Liver (tissue), 9 donors: ENCODE results near the gene CSNK1D. TPM values are rescaled to one million over a fixed set of nuclear protein-coding genes. Genes with fewer than 3 reads are reported as not detected.

Experiments used
- DNase-seq: peaks from one replicate; pipeline ENCODE4 v3.0.0-alpha.2; 2017; ENCODE audit warnings: low spot score
- H3K27ac ChIP-seq, 2 donors: one replicate each; pipeline ENCODE4 v1.7.0; 2013; ENCODE audit warnings: inconsistent platforms in 2 of 2, low read length in 2 of 2, control low read depth in 1 of 2, low read depth in 1 of 2, mild to moderate bottlenecking in 1 of 2
- H3K27me3 ChIP-seq, 4 donors: one replicate each; pipeline versions ENCODE4 v1.6.1 to v1.7.0; 2013; ENCODE audit warnings: low read length in 3 of 4, inconsistent platforms in 1 of 4, mild to moderate bottlenecking in 1 of 4, moderate library complexity in 1 of 4; ENCODE audit not compliant: control insufficient read depth in 4 of 4, insufficient read depth in 4 of 4
- H3K36me3 ChIP-seq, 4 donors: one replicate each; pipeline versions ENCODE4 v1.6.1 to v1.7.0; 2013; ENCODE audit warnings: low read length in 3 of 4, mild to moderate bottlenecking in 3 of 4, low read depth in 1 of 4, moderate library complexity in 1 of 4; ENCODE audit not compliant: control insufficient read depth in 4 of 4, insufficient read depth in 3 of 4
- H3K4me1 ChIP-seq, 4 donors: one replicate each; pipeline versions ENCODE4 v1.6.1 to v1.7.0; 2013; ENCODE audit warnings: low read length in 3 of 4, mild to moderate bottlenecking in 3 of 4, moderate library complexity in 1 of 4; ENCODE audit not compliant: control insufficient read depth in 4 of 4, insufficient read depth in 4 of 4
- H3K4me3 ChIP-seq, 3 donors: one replicate each; pipeline versions ENCODE4 v1.6.1 to v1.7.0; 2013; ENCODE audit warnings: low read length in 3 of 3, control low read depth in 1 of 3, low read depth in 1 of 3, mild to moderate bottlenecking in 1 of 3
- H3K9ac ChIP-seq, 2 donors: one replicate each; pipeline ENCODE4 v1.7.0; 2013; ENCODE audit warnings: low read length in 2 of 2, mild to moderate bottlenecking in 2 of 2, moderate library complexity in 2 of 2, control low read depth in 1 of 2, low read depth in 1 of 2
- H3K9me3 ChIP-seq, 4 donors: one replicate each; pipeline versions ENCODE4 v1.6.1 to v1.7.0; 2013; ENCODE audit warnings: low read length in 3 of 4; ENCODE audit not compliant: control insufficient read depth in 4 of 4
- ATF3 ChIP-seq: IDR thresholded peaks from 2 replicates; pipeline ENCODE4 v1.6.1; 2016; ENCODE audit warnings: antibody characterized with exemption
- CTCF ChIP-seq: fragments of 150-350 bp; IDR thresholded peaks from 2 replicates; pipeline ENCODE4 v1.5.1; 2017; ENCODE audit warnings: improper control_type of control experiment, low read depth, low read length; ENCODE audit not compliant: missing input control
- EGR1 ChIP-seq, 2 donors: IDR thresholded peaks; 2 replicates each; pipeline ENCODE4 v1.6.1; 2016 to 2018; ENCODE audit warnings: antibody characterized with exemption in 2 of 2, low read depth in 2 of 2
- FOXA1 ChIP-seq: IDR thresholded peaks from 2 replicates; pipeline ENCODE4 v1.6.1; 2016; ENCODE audit warnings: antibody characterized with exemption
- FOXA2 ChIP-seq: IDR thresholded peaks from 2 replicates; pipeline ENCODE4 v1.6.1; 2016; ENCODE audit warnings: antibody characterized with exemption
- GABPA ChIP-seq, 2 donors: IDR thresholded peaks in 1 of 2; conservative IDR thresholded peaks in 1 of 2; 2 replicates each; pipeline ENCODE4 v1.6.1; 2016; ENCODE audit warnings: antibody characterized with exemption in 2 of 2, mild to moderate bottlenecking in 1 of 2, moderate library complexity in 1 of 2
- HNF4A ChIP-seq, 2 donors: conservative IDR thresholded peaks; 2 replicates each; pipeline ENCODE4 v1.6.1; 2016; ENCODE audit warnings: antibody characterized with exemption in 2 of 2, mild to moderate bottlenecking in 2 of 2
- HNF4G ChIP-seq: IDR thresholded peaks from 2 replicates; pipeline ENCODE4 v1.6.1; 2016; ENCODE audit warnings: antibody characterized with exemption
- JUND ChIP-seq, 2 donors: IDR thresholded peaks; 2 replicates each; pipeline ENCODE4 v1.6.1; 2016; ENCODE audit warnings: antibody characterized with exemption in 2 of 2
- MAX ChIP-seq: IDR thresholded peaks from 2 replicates; pipeline ENCODE4 v1.6.1; 2016; ENCODE audit warnings: antibody characterized with exemption
- NR2F2 ChIP-seq: IDR thresholded peaks from 2 replicates; pipeline ENCODE4 v1.6.1; 2016; ENCODE audit warnings: antibody characterized with exemption
- RAD21 ChIP-seq, 2 donors: IDR thresholded peaks; 2 replicates each; pipeline ENCODE4 v1.6.1; 2016; ENCODE audit warnings: antibody characterized with exemption in 2 of 2, mild to moderate bottlenecking in 2 of 2
- REST ChIP-seq: IDR thresholded peaks from 2 replicates; pipeline ENCODE4 v1.6.1; 2016; ENCODE audit warnings: antibody characterized with exemption, mild to moderate bottlenecking
- RXRA ChIP-seq, 2 donors: IDR thresholded peaks; 2 replicates each; pipeline ENCODE4 v1.6.1; 2017 to 2018; ENCODE audit warnings: antibody characterized with exemption in 2 of 2, mild to moderate bottlenecking in 1 of 2
- SP1 ChIP-seq: IDR thresholded peaks from 2 replicates; pipeline ENCODE4 v1.6.1; 2018; ENCODE audit warnings: antibody characterized with exemption, mild to moderate bottlenecking
- TAF1 ChIP-seq: conservative IDR thresholded peaks from 2 replicates; pipeline ENCODE4 v1.6.1; 2016; ENCODE audit warnings: antibody characterized with exemption, mild to moderate bottlenecking
- YY1 ChIP-seq: IDR thresholded peaks from 2 replicates; pipeline ENCODE4 v1.6.1; 2016; ENCODE audit warnings: antibody characterized with exemption, mild to moderate bottlenecking
- ZBTB33 ChIP-seq: IDR thresholded peaks from 2 replicates; pipeline ENCODE4 v1.6.1; 2016; ENCODE audit warnings: antibody characterized with exemption
- WGBS: extraction: QIAGEN DNeasy Blood & Tissue Kit; methylation state at CpG from one replicate; pipeline ENCODE4 v1.1.7; 2013; 5-methylcytosine and 5-hydroxymethylcytosine counted together
- polyA plus RNA-seq, 2 donors: library from polyadenylated mRNA; stranded (reverse) in 1 of 2; unstranded in 1 of 2; fragments of 200-250 nt in 1 of 2; fragments of >200 nt in 1 of 2; fragmentation: Nextera tagmentation in 1 of 2; extraction: Ambion mirVana in 1 of 2; gene quantifications; one replicate each; pipeline versions ENCODE4 v1.2.1 to v1.2.3, GENCODE V29; 2013 to 2015
- total RNA-seq, 2 donors: library from RNA; depleted of rRNA; stranded (reverse); fragments of >200 nt; gene quantifications; one replicate each; pipeline ENCODE4 v1.2.3, GENCODE V29; 2014
- donor health status: healthy.
- donor health status: healthy.
- donor health status: healthy.
- donor health status: healthy.
- donor health status: healthy.

The CSNK1D gene
- total and polyA plus RNA-seq, 4 donors, result 22.0 to 49.0 (median 34.2) TPM

GRCh38 chr17:82228278-82228841, 45.1 kb downstream of the CSNK1D start:
- DNase-seq, result no peak
- H3K27me3 ChIP-seq, result no peaks in the 10 kb centered on the region
- H3K4me3 ChIP-seq, result peak overlapping the region in 1 of 3 donors; percentile 57
- TF ChIP-seq HNF4A (conservative IDR thresholded peaks at IDR 0.05), result no peak
- TF ChIP-seq EGR1 (IDR thresholded peaks at IDR 0.05; ENCODE audit: low read depth in 2 of 2), result no peak
- TF ChIP-seq FOXA2, result no peak
- H3K4me1 ChIP-seq, result peaks cover 3 to 24% (median 12%) of the 10 kb centered on the region in 4 donors
- peak overlapping the region; percentile 79 to 86 for H3K27ac ChIP-seq
- H3K36me3 ChIP-seq, result no peaks in the 10 kb centered on the region
- no peaks in the 10 kb centered on the region for H3K9me3 ChIP-seq
- WGBS, result 24% methylated on average over 63 of the region's 63 CpGs
- no peak overlapping the region for H3K9ac ChIP-seq

- Histone ChIP-seq H3K4me1 (peaks cover 3 to 20% (median 12%) of the 10 kb centered on the region in 4 donors), H3K36me3 (no peaks in the 10 kb centered on the region), H3K9me3 (no peaks in the 10 kb centered on the region), H3K4me3 (peak overlapping the region in 1 of 3 donors; percentile 57), H3K27ac (peak overlapping the region; percentile 79 to 86), H3K9ac (no peak overlapping the region), H3K27me3 (no peaks in the 10 kb centered on the region)
- TF ChIP-seq RXRA (IDR thresholded peaks at IDR 0.05) (no peak), ATF3 (no peak), MAX (no peak), FOXA1 (no peak), NR2F2 (no peak), HNF4G (no peak), GABPA (IDR thresholded peaks at IDR 0.05 in 1 of 2, conservative IDR thresholded peaks at IDR 0.05 in 1 of 2) (no peak), TAF1 (no peak), ZBTB33 (no peak), SP1 (no peak), CTCF (no peak), RAD21 (IDR thresholded peaks at IDR 0.05) (no peak), FOXA2 (no peak), YY1 (no peak), REST (no peak), JUND (IDR thresholded peaks at IDR 0.05) (no peak)
- DNase-seq, result no peak
- WGBS, result 75% methylated on average over 18 of the region's 18 CpGs
Observed at GRCh38 chr17:82227629-82228277, 45.7 kb downstream of the CSNK1D start.
